Upper lobe of right lung (tissue), 1 donor: Measurements from ENCODE around the gene PHF20. TPM values are rescaled to one million over a fixed set of nuclear protein-coding genes. Genes with fewer than 3 reads are reported as not detected.

Source experiments
- ATAC-seq: fragments of 200-7000 bp; cut with Tn5 transposase; one replicate; pipeline ENCODE4 v1.9.1; 2020; ENCODE audit warnings: mild to moderate bottlenecking, moderate library complexity
- DNase-seq: peaks from one replicate; pipeline ENCODE4 v3.0.0-alpha.2; 2020
- H3K27ac ChIP-seq: fragments of 200-600 bp; one replicate; pipeline ENCODE4 v1.8.0; 2022
- H3K27me3 ChIP-seq: fragments of 200-600 bp; one replicate; pipeline ENCODE4 v1.8.0; 2022; ENCODE audit warnings: mild to moderate bottlenecking
- H3K36me3 ChIP-seq: fragments of 200-600 bp; one replicate; pipeline ENCODE4 v1.8.0; 2022
- H3K4me1 ChIP-seq: fragments of 200-600 bp; one replicate; pipeline ENCODE4 v1.8.0; 2022
- H3K4me3 ChIP-seq: fragments of 200-600 bp; one replicate; pipeline ENCODE4 v1.8.0; 2022; ENCODE audit warnings: mild to moderate bottlenecking
- H3K9me3 ChIP-seq: fragments of 200-600 bp; one replicate; pipeline ENCODE4 v1.8.0; 2022
- CTCF ChIP-seq: fragments of 200-600 bp; IDR thresholded peaks from one replicate; pipeline ENCODE4 v1.8.0; 2022; ENCODE audit warnings: antibody characterized with exemption
- intact Hi-C: fragments of 100-400 bp; cut with DNase I; formaldehyde crosslinking; loops from one replicate; pipeline ENCODE4 v1.11.0; 2022
- total RNA-seq: library from RNA; stranded (reverse); fragmentation: NEBNext Ultra II Directional; extraction: Animal tissue kit (Norgen Biotek cat#: 25700); gene quantifications from one replicate; pipeline ENCODE4 v1.2.1, GENCODE V29; 2021
- donor health status: DM: no; HTN: yes; CAD: no; lungs with severe emphysema.

The PHF20 gene
- total RNA-seq, 1 donor from 2014 or later = 56.5 TPM

- H3K36me3 ChIP-seq = no peaks in the 10 kb centered on the region
- H3K4me1 ChIP-seq = peaks cover 4% of the 10 kb centered on the region
- intact Hi-C loops = no loop called here
- no peak for ATAC-seq
- no peak overlapping the region for H3K4me3 ChIP-seq
- TF ChIP-seq CTCF = no peak
- no peaks in the 10 kb centered on the region for H3K27me3 ChIP-seq
- H3K9me3 ChIP-seq = no peaks in the 10 kb centered on the region
- no peak for DNase-seq
- no peak overlapping the region for H3K27ac ChIP-seq
Measured at GRCh38 chr20:35831971-35832370, 60.2 kb downstream of the PHF20 start.

- H3K9me3 ChIP-seq = no peaks in the 10 kb centered on the region
- H3K27me3 ChIP-seq = no peaks in the 10 kb centered on the region
- ATAC-seq (no peak), DNase-seq (no peak)
- H3K4me1 ChIP-seq = peaks cover 4% of the 10 kb centered on the region
- no peak overlapping the region for H3K27ac ChIP-seq
- no peak overlapping the region for H3K4me3 ChIP-seq
- H3K36me3 ChIP-seq = no peaks in the 10 kb centered on the region
- TF ChIP-seq CTCF = no peak
- intact Hi-C loops = no loop called here
Measured at GRCh38 chr20:35833241-35833640, 61.4 kb downstream of the PHF20 start.

- TF ChIP-seq CTCF = no peak
- Histone ChIP-seq H3K27ac (no peak overlapping the region), H3K4me1 (peaks cover 4% of the 10 kb centered on the region), H3K27me3 (no peaks in the 10 kb centered on the region), H3K4me3 (no peak overlapping the region), H3K9me3 (no peaks in the 10 kb centered on the region), H3K36me3 (peaks cover 3% of the 10 kb centered on the region)
- intact Hi-C loops = no loop called here
- no peak for ATAC-seq
- DNase-seq = no peak
Measured at GRCh38 chr20:35837577-35838195, 65.9 kb downstream of the PHF20 start.

- Histone ChIP-seq H3K27me3 (no peaks in the 10 kb centered on the region), H3K4me1 (peaks cover 4% of the 10 kb centered on the region), H3K27ac (no peak overlapping the region), H3K36me3 (peaks cover 9% of the 10 kb centered on the region), H3K4me3 (no peak overlapping the region), H3K9me3 (no peaks in the 10 kb centered on the region)
- DNase-seq (no peak), ATAC-seq (no peak)
- TF ChIP-seq CTCF = no peak
- intact Hi-C loops = no loop called here
Measured at GRCh38 chr20:35838205-35838604, 66.4 kb downstream of the PHF20 start.

- H3K4me1 ChIP-seq = no peaks in the 10 kb centered on the region
- H3K4me3 ChIP-seq = no peak overlapping the region
- H3K9me3 ChIP-seq = no peaks in the 10 kb centered on the region
- no peak for TF ChIP-seq CTCF
- ATAC-seq (no peak), DNase-seq (no peak)
- intact Hi-C loops = no loop called here
- H3K27ac ChIP-seq = no peak overlapping the region
- peaks cover 20% of the 10 kb centered on the region for H3K36me3 ChIP-seq
- no peaks in the 10 kb centered on the region for H3K27me3 ChIP-seq
Measured at GRCh38 chr20:35839904-35840303, 68.1 kb downstream of the PHF20 start.

GRCh38 chr20:35840421-35840820 lies 68.6 kb downstream of the PHF20 start:
- H3K9me3 ChIP-seq = no peaks in the 10 kb centered on the region
- DNase-seq (no peak), ATAC-seq (no peak)
- H3K36me3 ChIP-seq = peaks cover 26% of the 10 kb centered on the region
- H3K27ac ChIP-seq = no peak overlapping the region
- no peak overlapping the region for H3K4me3 ChIP-seq
- H3K4me1 ChIP-seq = no peaks in the 10 kb centered on the region
- no peaks in the 10 kb centered on the region for H3K27me3 ChIP-seq
- TF ChIP-seq CTCF = no peak
- intact Hi-C loops = no loop called here
